Cardiac muscle cell (in vitro differentiated cells and primary cell): Measurements from ENCODE around the gene NSG1. TPM values are rescaled to one million over a fixed set of nuclear protein-coding genes. Genes with fewer than 3 reads are reported as not detected.

Experiments
- DNase-seq, 2 donors: peaks; one replicate each; pipeline versions ENCODE4 v3.0.0 to v3.0.0-alpha.2; 2010 to 2017; ENCODE audit warnings: low read depth in 1 of 2, low spot score in 1 of 2
- H3K27ac ChIP-seq: fragments of 200-600 bp; sonication (generic); 2 replicates; pipeline ENCODE4 v1.5.1; 2016
- H3K27me3 ChIP-seq: fragments of 200-600 bp; sonication (generic); 2 replicates; pipeline ENCODE4 v1.6.0; 2016; ENCODE audit warnings: control low read depth
- H3K36me3 ChIP-seq: fragments of 200-600 bp; sonication (generic); 2 replicates; pipeline ENCODE4 v1.5.1; 2016; ENCODE audit warnings: control low read depth
- H3K4me1 ChIP-seq: fragments of 200-600 bp; sonication (generic); 2 replicates; pipeline ENCODE4 v1.8.1; 2017; ENCODE audit warnings: low read depth, mild to moderate bottlenecking, mixed run types
- H3K4me3 ChIP-seq: fragments of 200-600 bp; sonication (generic); 2 replicates; pipeline ENCODE4 v1.5.1; 2016; ENCODE audit warnings: mild to moderate bottlenecking
- H3K9me3 ChIP-seq: fragments of 200-600 bp; sonication (generic); 2 replicates; pipeline ENCODE4 v1.5.1; 2017; ENCODE audit warnings: low read depth, mild to moderate bottlenecking, control low read depth
- CTCF ChIP-seq: IDR thresholded peaks from 2 replicates; pipeline ENCODE4 v1.5.1; 2012; ENCODE audit warnings: low read depth, mild to moderate bottlenecking, low read length
- polyA plus RNA-seq: library from polyadenylated mRNA; unstranded; fragments of >200 nt; fragmentation: Nextera tagmentation; extraction: Ambion mirVana; gene quantifications from 2 replicates; pipeline ENCODE4 v1.2.1, GENCODE V29; 2016
- total RNA-seq: library from RNA; depleted of rRNA; stranded (reverse); fragments of >200 nt; gene quantifications from 2 replicates; pipeline ENCODE4 v1.2.3, GENCODE V29; 2016

The NSG1 gene
- total RNA-seq (4.0 and 15.5 TPM in 2 replicates), polyA plus RNA-seq (6.1 and 18.4 TPM in 2 replicates)

GRCh38 chr4:4386736-4387392 lies at the start of gene NSG1:
Gene NSG1 (plus strand): TSS chr4:4387102. CDS start chr4:4387630, 528 bp downstream.
- H3K4me1 ChIP-seq, result peaks cover 3% of the 10 kb centered on the region
- no peak within 1 kb of the TSS for H3K27ac ChIP-seq
- H3K36me3 ChIP-seq, result no peaks in the 10 kb centered on the region
- DNase-seq, result peak; percentile 57 to 72
- H3K9me3 ChIP-seq, result no peaks in the 10 kb centered on the region
- TF ChIP-seq CTCF, result no peak
- H3K4me3 ChIP-seq, result peak within 1 kb of the TSS; percentile 50
- H3K27me3 ChIP-seq, result peaks cover 83% of the 10 kb centered on the region

GRCh38 chr4:4338210-4339001 lies 48.5 kb upstream of the NSG1 start:
- no peaks in the 10 kb centered on the region for H3K27me3 ChIP-seq
- H3K36me3 ChIP-seq, result no peaks in the 10 kb centered on the region
- peaks cover 10% of the 10 kb centered on the region for H3K4me1 ChIP-seq
- no peak overlapping the region for H3K4me3 ChIP-seq
- DNase-seq, result peak in 1 of 2 donors; percentile 39
- TF ChIP-seq CTCF, result no peak
- H3K27ac ChIP-seq, result no peak overlapping the region
- no peaks in the 10 kb centered on the region for H3K9me3 ChIP-seq

- Histone ChIP-seq H3K9me3 (no peaks in the 10 kb centered on the region), H3K4me3 (no peak overlapping the region), H3K27ac (peak overlapping the region; percentile 13), H3K4me1 (peaks cover 10% of the 10 kb centered on the region), H3K36me3 (no peaks in the 10 kb centered on the region), H3K27me3 (no peaks in the 10 kb centered on the region)
- TF ChIP-seq CTCF, result no peak
- peak; percentile 70 to 82 for DNase-seq
Measured at GRCh38 chr4:4339504-4340085, 47.3 kb upstream of the NSG1 start.

- Histone ChIP-seq H3K4me1 (peaks cover 10% of the 10 kb centered on the region), H3K27ac (no peak overlapping the region), H3K27me3 (no peaks in the 10 kb centered on the region), H3K4me3 (no peak overlapping the region), H3K36me3 (no peaks in the 10 kb centered on the region), H3K9me3 (no peaks in the 10 kb centered on the region)
- no peak for TF ChIP-seq CTCF
- DNase-seq, result no peak
Measured at GRCh38 chr4:4341861-4342650, 44.8 kb upstream of the NSG1 start.

GRCh38 chr4:4343038-4343437 lies 43.9 kb upstream of the NSG1 start:
- Histone ChIP-seq H3K27me3 (no peaks in the 10 kb centered on the region), H3K36me3 (no peaks in the 10 kb centered on the region), H3K4me1 (peaks cover 10% of the 10 kb centered on the region), H3K27ac (no peak overlapping the region), H3K9me3 (no peaks in the 10 kb centered on the region), H3K4me3 (no peak overlapping the region)
- no peak for TF ChIP-seq CTCF
- DNase-seq, result no peak
